ENCODE results near the gene EPHA1. TPM values are rescaled to one million over a fixed set of nuclear protein-coding genes. Genes with fewer than 3 reads are reported as not detected.

The EPHA1 gene
- total and polyA plus RNA-seq, 2 donors (not counting 3 experiments of a cell fraction or from before 2014, with no cell fraction given) = 0.07 TPM; not detected in 1

GRCh38 chr7:143399151-143399550 is 9.5 kb downstream of the EPHA1 start:
- Histone ChIP-seq H3K4me3 (replicated peaks in 1 of 3; ENCODE audit: insufficient read depth in 1 of 3, low read depth in 1 of 3, low read length in 3 of 3) (no peak overlapping the region), H3K4me2 (ENCODE audit: insufficient read depth, low read length) (no peak overlapping the region), H3K36me3 (ENCODE audit: control insufficient read depth in 2 of 2, extremely low read depth in 1 of 2, insufficient read depth in 2 of 2, low read length in 2 of 2) (no peaks in the 10 kb centered on the region), H3K27ac (ENCODE audit: insufficient read depth, low read depth, low read length) (no peak overlapping the region), H4K20me1 (replicated peaks; ENCODE audit: control insufficient read depth, extremely low read depth, insufficient read depth, low read length) (no peaks in the 10 kb centered on the region), H3K4me1 (ENCODE audit: control insufficient read depth, extremely low read depth, insufficient read depth, low read length) (peaks cover 18% of the 10 kb centered on the region), H2AFZ (ENCODE audit: low read depth, low read length) (no peak overlapping the region), H3K9me1 (replicated peaks; ENCODE audit: control insufficient read depth, extremely low read depth, insufficient read depth, low read length) (no peaks in the 10 kb centered on the region), H3K27me3 (ENCODE audit: control insufficient read depth in 2 of 2, insufficient read depth in 2 of 2, low read length in 2 of 2) (no peaks in the 10 kb centered on the region), H3K9me3 (replicated peaks; ENCODE audit: control insufficient read depth, insufficient read depth, low read length) (no peaks in the 10 kb centered on the region), H3K9ac (replicated peaks; ENCODE audit: extremely low read depth, insufficient read depth, low read length) (no peak overlapping the region), H3K79me2 (ENCODE audit: control insufficient read depth, insufficient read depth, low read length) (no peaks in the 10 kb centered on the region)
- DNase-seq (ENCODE audit: low read depth, low spot score) (no peak), FAIRE-seq (no peak)
- dilution Hi-C loops (cut with MboI; ENCODE audit: extremely low pct_ligation_motif_present, low sequenced_read_pairs) (loop anchor here (25.0 kb wide), 1 partner anchor 113 kb away; no protein-coding TSS in a partner anchor), intact Hi-C loops (cut with micrococcal nuclease) (no loop called here)
- BruUV-seq (replicated peaks) = no TSS peak
- CTCF ChIA-PET = interaction anchor here (1.6 kb wide), 1 partner anchor 101 kb away, joined by 4 read pairs; no protein-coding TSS in a partner anchor
- POLR2A ChIA-PET = no interaction called here
- TF ChIP-seq EZH2 (IDR thresholded peaks at IDR 0.05; ENCODE audit: borderline replicate concordance, low read depth, low read length, severe bottlenecking) = no peak
- no peak for TF ChIP-seq FOS (IDR thresholded peaks at IDR 0.05; ENCODE audit: borderline replicate concordance, insufficient read depth, low read length)
- TF ChIP-seq MAX (IDR thresholded peaks at IDR 0.05; ENCODE audit: insufficient read depth, insufficient read length) = no peak
- no peak for TF ChIP-seq MYC (IDR thresholded peaks at IDR 0.05; ENCODE audit: low read depth, low read length)
- TF ChIP-seq POLR2A (IDR thresholded peaks at IDR 0.05; ENCODE audit: low read depth, low read length) = no peak
- TF ChIP-seq CTCF (IDR thresholded peaks at IDR 0.05; ENCODE audit: extremely low read depth in 1 of 2, insufficient read depth in 1 of 2, low read depth in 1 of 2, low read length in 2 of 2) = no peak
- TF ChIP-seq POLR2AphosphoS5 (IDR thresholded peaks at IDR 0.05; ENCODE audit: insufficient read depth, low read depth, low read length) = no peak
- TF ChIP-seq JUN (IDR thresholded peaks at IDR 0.05; ENCODE audit: borderline replicate concordance, insufficient read depth, insufficient read length, low read depth) = no peak
- TF ChIP-seq GATA2 (IDR thresholded peaks at IDR 0.05; ENCODE audit: insufficient read depth, insufficient read length, low read depth, low read length) = no peak

Measured in endothelial cell of umbilical vein (primary cell).